PC-3 (cell line): ENCODE data around the gene CEACAM20.
"Not testable (repeated sequence)": the region's sequence is repeated elsewhere in the genome, so short reads cannot be mapped to it uniquely, and the experiment has no call there.

ENCODE experiments used
- EZH2phosphoT487 ChIP-seq: fragments of 300-600 bp; sonication (generic); IDR thresholded peaks from 2 replicates; pipeline ENCODE4 v1.6.1; 2018; ENCODE audit warnings: mild to moderate bottlenecking, antibody characterized with exemption, low read length, borderline replicate concordance
- TF ChIP-seq, protein P1 (sequence below): fragments of 300-600 bp; sonication (generic); conservative IDR thresholded peaks from 2 replicates; pipeline ENCODE4 v1.5.1; 2017; ENCODE audit warnings: antibody characterized with exemption, low read depth, mild to moderate bottlenecking, low read length

DNA sequence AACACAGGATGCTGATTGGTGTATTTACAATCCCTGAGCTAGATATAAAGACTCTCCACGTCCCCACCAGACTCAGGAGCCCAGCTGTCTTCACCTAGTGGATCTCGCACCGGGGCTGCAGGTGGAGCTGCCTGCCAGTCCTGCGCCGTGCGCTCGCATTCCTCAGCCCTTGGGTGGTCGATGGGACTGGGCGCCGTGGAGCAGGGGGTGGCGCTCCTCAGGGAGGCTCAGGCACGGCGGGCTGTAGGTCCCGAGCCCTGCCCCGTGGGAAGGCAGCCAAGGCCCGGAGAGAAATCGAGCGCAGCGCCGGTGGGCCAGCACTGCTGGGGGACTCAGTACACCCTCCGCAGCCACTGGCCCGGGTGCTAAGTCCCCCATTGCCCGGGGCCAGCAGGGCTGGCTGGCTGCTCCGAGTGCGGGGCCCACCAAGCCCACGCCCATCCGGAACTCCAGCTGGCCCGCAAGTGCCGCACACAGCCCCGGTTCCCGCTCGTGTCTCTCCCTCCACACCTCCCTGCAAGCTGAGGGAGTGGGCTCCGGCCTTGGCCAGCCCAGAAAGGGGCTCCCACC lies 33.7 kb upstream of the CEACAM20 start:
- TF ChIP-seq, protein P1, sequence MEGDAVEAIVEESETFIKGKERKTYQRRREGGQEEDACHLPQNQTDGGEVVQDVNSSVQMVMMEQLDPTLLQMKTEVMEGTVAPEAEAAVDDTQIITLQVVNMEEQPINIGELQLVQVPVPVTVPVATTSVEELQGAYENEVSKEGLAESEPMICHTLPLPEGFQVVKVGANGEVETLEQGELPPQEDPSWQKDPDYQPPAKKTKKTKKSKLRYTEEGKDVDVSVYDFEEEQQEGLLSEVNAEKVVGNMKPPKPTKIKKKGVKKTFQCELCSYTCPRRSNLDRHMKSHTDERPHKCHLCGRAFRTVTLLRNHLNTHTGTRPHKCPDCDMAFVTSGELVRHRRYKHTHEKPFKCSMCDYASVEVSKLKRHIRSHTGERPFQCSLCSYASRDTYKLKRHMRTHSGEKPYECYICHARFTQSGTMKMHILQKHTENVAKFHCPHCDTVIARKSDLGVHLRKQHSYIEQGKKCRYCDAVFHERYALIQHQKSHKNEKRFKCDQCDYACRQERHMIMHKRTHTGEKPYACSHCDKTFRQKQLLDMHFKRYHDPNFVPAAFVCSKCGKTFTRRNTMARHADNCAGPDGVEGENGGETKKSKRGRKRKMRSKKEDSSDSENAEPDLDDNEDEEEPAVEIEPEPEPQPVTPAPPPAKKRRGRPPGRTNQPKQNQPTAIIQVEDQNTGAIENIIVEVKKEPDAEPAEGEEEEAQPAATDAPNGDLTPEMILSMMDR = not testable (repeated sequence)
- not testable (repeated sequence) for TF ChIP-seq EZH2phosphoT487
